HL-60 (cell line): ENCODE measurements around the gene ARL5C.
A peak's percentile ranks its signal among the peaks of the same experiment; 100 is the strongest.

Experiments
- DNase-seq, 2 experiments: peaks; one replicate each; pipeline ENCODE4 v3.0.0-alpha.2; 2010 to 2020; ENCODE audit warnings: low read depth in 1 of 2, low spot score in 1 of 2
- H3K27ac ChIP-seq: fragments of 250-450 bp; sonication (Bioruptor Pico); replicated peaks from 2 replicates; pipeline ENCODE4 v1.5.1; 2020; ENCODE audit warnings: mild to moderate bottlenecking, moderate library complexity
- H3K27me3 ChIP-seq: fragments of 250-450 bp; sonication (Bioruptor Pico); 2 replicates; pipeline ENCODE4 v1.5.1; 2021; ENCODE audit warnings: mild to moderate bottlenecking, moderate library complexity; ENCODE audit not compliant: insufficient read depth, poor library complexity, severe bottlenecking
- H3K4me3 ChIP-seq: replicated peaks from 2 replicates; pipeline ENCODE4 v1.5.1; 2011; ENCODE audit warnings: mild to moderate bottlenecking, control low read depth, low read length; ENCODE audit not compliant: insufficient read depth
- CTCF ChIP-seq: IDR thresholded peaks from one replicate; pipeline ENCODE4 v1.5.1; 2011; ENCODE audit warnings: low read length, control low read depth, inconsistent platforms; ENCODE audit not compliant: insufficient read depth
- POLR2AphosphoS5 ChIP-seq: IDR thresholded peaks from 2 replicates; pipeline ENCODE4 v1.6.1; 2012; ENCODE audit warnings: low read depth
- SPI1 ChIP-seq: IDR thresholded peaks from 2 replicates; pipeline ENCODE4 v1.6.1; 2012; ENCODE audit warnings: low read depth, mild to moderate bottlenecking, borderline replicate concordance
- TF ChIP-seq, protein P1 (sequence below): IDR thresholded peaks from 2 replicates; pipeline ENCODE4 v1.6.1; 2012; ENCODE audit warnings: low read depth; ENCODE audit not compliant: insufficient replicate concordance

ARL5C gene

DNA sequence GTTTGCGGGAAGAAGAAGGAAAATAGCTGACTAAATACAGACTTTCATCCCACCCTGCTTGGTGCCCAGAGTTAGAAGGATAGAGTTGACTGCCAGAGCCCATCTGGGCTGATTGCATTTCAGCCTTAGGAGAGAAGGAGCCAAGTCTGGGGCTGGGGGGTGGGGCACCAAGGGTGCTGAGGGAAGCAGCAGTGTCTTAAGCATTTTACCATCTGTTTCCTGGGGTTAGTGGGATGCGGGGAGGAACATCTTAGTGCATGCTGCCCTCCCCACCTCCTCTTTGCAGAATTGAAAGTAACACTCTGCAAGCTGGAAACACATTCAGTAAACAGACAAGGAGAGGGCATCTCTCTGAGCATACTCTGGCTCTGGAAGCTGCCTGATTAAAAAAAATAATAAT is 1.5 kb upstream of the ARL5C start:
- peak overlapping the region; percentile 62 for H3K27ac ChIP-seq
- H3K4me3 ChIP-seq, result no peak overlapping the region
- peak; percentile 98 for TF ChIP-seq POLR2AphosphoS5
- TF ChIP-seq, protein P1, sequence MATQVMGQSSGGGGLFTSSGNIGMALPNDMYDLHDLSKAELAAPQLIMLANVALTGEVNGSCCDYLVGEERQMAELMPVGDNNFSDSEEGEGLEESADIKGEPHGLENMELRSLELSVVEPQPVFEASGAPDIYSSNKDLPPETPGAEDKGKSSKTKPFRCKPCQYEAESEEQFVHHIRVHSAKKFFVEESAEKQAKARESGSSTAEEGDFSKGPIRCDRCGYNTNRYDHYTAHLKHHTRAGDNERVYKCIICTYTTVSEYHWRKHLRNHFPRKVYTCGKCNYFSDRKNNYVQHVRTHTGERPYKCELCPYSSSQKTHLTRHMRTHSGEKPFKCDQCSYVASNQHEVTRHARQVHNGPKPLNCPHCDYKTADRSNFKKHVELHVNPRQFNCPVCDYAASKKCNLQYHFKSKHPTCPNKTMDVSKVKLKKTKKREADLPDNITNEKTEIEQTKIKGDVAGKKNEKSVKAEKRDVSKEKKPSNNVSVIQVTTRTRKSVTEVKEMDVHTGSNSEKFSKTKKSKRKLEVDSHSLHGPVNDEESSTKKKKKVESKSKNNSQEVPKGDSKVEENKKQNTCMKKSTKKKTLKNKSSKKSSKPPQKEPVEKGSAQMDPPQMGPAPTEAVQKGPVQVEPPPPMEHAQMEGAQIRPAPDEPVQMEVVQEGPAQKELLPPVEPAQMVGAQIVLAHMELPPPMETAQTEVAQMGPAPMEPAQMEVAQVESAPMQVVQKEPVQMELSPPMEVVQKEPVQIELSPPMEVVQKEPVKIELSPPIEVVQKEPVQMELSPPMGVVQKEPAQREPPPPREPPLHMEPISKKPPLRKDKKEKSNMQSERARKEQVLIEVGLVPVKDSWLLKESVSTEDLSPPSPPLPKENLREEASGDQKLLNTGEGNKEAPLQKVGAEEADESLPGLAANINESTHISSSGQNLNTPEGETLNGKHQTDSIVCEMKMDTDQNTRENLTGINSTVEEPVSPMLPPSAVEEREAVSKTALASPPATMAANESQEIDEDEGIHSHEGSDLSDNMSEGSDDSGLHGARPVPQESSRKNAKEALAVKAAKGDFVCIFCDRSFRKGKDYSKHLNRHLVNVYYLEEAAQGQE, result no peak
- H3K27me3 ChIP-seq, result no peaks in the 10 kb centered on the region
- peak; percentile 89 to 91 for DNase-seq

- H3K4me3 ChIP-seq, result no peak overlapping the region
- H3K27ac ChIP-seq, result peak overlapping the region; percentile 62
- peak in 1 of 2 experiments; percentile 47 for DNase-seq
- H3K27me3 ChIP-seq, result no peaks in the 10 kb centered on the region
- TF ChIP-seq, protein P1, result no peak
- TF ChIP-seq POLR2AphosphoS5 (no peak), CTCF (no peak), SPI1 (peak; percentile 75; the same call in 1 of the 2 replicates)
These were observed 725 bp upstream of the ARL5C start for GRCh38 chr17:39166437-39167335.

- Histone ChIP-seq H3K27me3 (no peaks in the 10 kb centered on the region), H3K4me3 (no peak overlapping the region), H3K27ac (no peak overlapping the region)
- TF ChIP-seq POLR2AphosphoS5, result no peak
- DNase-seq, result no peak
These were observed 652 bp downstream of the ARL5C start for GRCh38 chr17:39165178-39165840.

- no peak overlapping the region for H3K27ac ChIP-seq
- no peak overlapping the region for H3K4me3 ChIP-seq
- peak; percentile 69 to 86 for DNase-seq
- no peaks in the 10 kb centered on the region for H3K27me3 ChIP-seq
- TF ChIP-seq CTCF (peak; percentile 79), POLR2AphosphoS5 (no peak)
- TF ChIP-seq, protein P1, result no peak
These were observed 1.3 kb downstream of the ARL5C start for GRCh38 chr17:39164675-39165143.
